ENCODE measurements around the gene STUB1.

DNA sequence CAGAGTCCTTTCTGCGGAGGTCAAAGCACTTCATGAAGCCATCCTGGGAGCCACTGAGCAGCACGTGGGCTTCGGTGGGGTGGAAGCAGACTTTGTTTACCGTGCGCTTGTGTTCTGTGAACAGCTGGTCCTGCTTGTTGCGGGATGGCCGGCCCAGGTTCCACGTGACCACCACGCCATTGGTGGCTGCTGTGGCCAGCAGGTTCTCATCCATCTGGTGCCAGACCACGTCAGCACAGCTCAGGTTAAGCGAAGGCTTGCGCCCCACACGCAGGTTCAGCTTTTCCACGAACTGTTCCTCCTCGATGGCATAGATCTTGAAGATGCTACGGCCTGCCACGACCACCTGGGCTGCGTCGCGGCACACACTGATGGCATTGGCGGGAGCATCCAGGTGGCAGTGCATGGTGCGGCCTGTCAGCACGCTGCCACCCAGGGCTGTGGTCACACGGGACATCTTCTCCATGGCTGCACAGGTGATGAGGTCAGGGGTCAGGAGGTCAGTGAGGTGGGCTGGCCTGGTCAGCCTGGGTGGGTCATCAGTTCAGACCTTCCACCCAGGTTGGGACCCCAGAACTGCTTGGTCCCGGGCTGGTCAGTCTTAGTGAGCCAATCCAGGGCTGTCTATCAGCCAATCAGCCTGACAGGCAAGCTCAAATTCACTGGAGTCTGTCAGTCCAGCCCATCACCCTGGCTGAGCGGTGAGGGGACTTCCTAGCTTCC is 9.1 kb downstream of the STUB1 start:
- no peak for TF ChIP-seq SREBF2 (IDR thresholded peaks at IDR 0.05)
- TF ChIP-seq, protein P1, sequence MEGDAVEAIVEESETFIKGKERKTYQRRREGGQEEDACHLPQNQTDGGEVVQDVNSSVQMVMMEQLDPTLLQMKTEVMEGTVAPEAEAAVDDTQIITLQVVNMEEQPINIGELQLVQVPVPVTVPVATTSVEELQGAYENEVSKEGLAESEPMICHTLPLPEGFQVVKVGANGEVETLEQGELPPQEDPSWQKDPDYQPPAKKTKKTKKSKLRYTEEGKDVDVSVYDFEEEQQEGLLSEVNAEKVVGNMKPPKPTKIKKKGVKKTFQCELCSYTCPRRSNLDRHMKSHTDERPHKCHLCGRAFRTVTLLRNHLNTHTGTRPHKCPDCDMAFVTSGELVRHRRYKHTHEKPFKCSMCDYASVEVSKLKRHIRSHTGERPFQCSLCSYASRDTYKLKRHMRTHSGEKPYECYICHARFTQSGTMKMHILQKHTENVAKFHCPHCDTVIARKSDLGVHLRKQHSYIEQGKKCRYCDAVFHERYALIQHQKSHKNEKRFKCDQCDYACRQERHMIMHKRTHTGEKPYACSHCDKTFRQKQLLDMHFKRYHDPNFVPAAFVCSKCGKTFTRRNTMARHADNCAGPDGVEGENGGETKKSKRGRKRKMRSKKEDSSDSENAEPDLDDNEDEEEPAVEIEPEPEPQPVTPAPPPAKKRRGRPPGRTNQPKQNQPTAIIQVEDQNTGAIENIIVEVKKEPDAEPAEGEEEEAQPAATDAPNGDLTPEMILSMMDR (IDR thresholded peaks at IDR 0.05), result no peak
- TF ChIP-seq, protein P2, sequence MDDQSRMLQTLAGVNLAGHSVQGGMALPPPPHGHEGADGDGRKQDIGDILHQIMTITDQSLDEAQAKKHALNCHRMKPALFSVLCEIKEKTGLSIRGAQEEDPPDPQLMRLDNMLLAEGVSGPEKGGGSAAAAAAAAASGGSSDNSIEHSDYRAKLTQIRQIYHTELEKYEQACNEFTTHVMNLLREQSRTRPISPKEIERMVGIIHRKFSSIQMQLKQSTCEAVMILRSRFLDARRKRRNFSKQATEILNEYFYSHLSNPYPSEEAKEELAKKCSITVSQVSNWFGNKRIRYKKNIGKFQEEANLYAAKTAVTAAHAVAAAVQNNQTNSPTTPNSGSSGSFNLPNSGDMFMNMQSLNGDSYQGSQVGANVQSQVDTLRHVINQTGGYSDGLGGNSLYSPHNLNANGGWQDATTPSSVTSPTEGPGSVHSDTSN (IDR thresholded peaks at IDR 0.05), result no peak
- TF ChIP-seq JUN (IDR thresholded peaks at IDR 0.05), result no peak
- TF ChIP-seq MYC (IDR thresholded peaks at IDR 0.05; ENCODE audit: borderline replicate concordance, low read length), result no peak
